DMS79 treated with DMSO at 0.1 percent for 48 hours (cell line): ENCODE data around the gene METTL5.
A peak's percentile ranks its signal among the peaks of the same experiment; 100 is the strongest.
"Not testable (repeated sequence)": the region's sequence is repeated elsewhere in the genome, so short reads cannot be mapped to it uniquely, and the experiment has no call there.

Source experiments
- DNase-seq: peaks from one replicate; lab custom pipeline; 2025; lab: John Stamatoyannopoulos, UW

Gene METTL5

GRCh38 chr2:169824373-169825333, at the start of gene METTL5:
TSS of gene METTL5 (minus strand) at chr2:169824905. CDS start at chr2:169824597, 308 bp downstream.
- peak; percentile 82 for DNase-seq

GRCh38 chr2:169871994-169872393, 47.3 kb upstream of the METTL5 start:
- DNase-seq = no peak

- DNase-seq = not testable (repeated sequence)
These were observed 46.7 kb upstream of the METTL5 start for GRCh38 chr2:169871369-169871768.

- no peak for DNase-seq
These were observed 44.2 kb upstream of the METTL5 start for GRCh38 chr2:169868951-169869350.

- no peak for DNase-seq
These were observed 42.9 kb upstream of the METTL5 start for GRCh38 chr2:169867579-169867978.

GRCh38 chr2:169866230-169866629, 41.5 kb upstream of the METTL5 start:
- not testable (repeated sequence) for DNase-seq

GRCh38 chr2:169865492-169865891, 40.8 kb upstream of the METTL5 start:
- DNase-seq = no peak

GRCh38 chr2:169862816-169863215, 38.1 kb upstream of the METTL5 start:
- DNase-seq = no peak

- DNase-seq = no peak
These were observed 35.4 kb upstream of the METTL5 start for GRCh38 chr2:169860149-169860548.

GRCh38 chr2:169859423-169859822, 34.7 kb upstream of the METTL5 start:
- no peak for DNase-seq

- DNase-seq = not testable (repeated sequence)
These were observed 30.9 kb upstream of the METTL5 start for GRCh38 chr2:169855281-169856258.

- DNase-seq = no peak
These were observed 28.4 kb upstream of the METTL5 start for GRCh38 chr2:169853041-169853668.

- DNase-seq = no peak
These were observed 25.0 kb upstream of the METTL5 start for GRCh38 chr2:169849710-169850109.

GRCh38 chr2:169848959-169849693, 24.4 kb upstream of the METTL5 start:
- DNase-seq = not testable (repeated sequence)

- no peak for DNase-seq
These were observed 20.3 kb upstream of the METTL5 start for GRCh38 chr2:169845016-169845415.

GRCh38 chr2:169841625-169842024, 16.9 kb upstream of the METTL5 start:
- not testable (repeated sequence) for DNase-seq

GRCh38 chr2:169840747-169841142, 16.0 kb upstream of the METTL5 start:
- DNase-seq = no peak

- no peak for DNase-seq
These were observed 15.4 kb upstream of the METTL5 start for GRCh38 chr2:169839954-169840746.

GRCh38 chr2:169838743-169839489, 14.2 kb upstream of the METTL5 start:
- DNase-seq = no peak

- no peak for DNase-seq
These were observed 9.7 kb upstream of the METTL5 start for GRCh38 chr2:169834401-169834800.
